Natural killer cell (primary cell): ENCODE data around the gene RBFOX2. TPM values are rescaled to one million over a fixed set of nuclear protein-coding genes. Genes with fewer than 3 reads are reported as not detected.

Experiments
- ATAC-seq, 3 donors: fragments of 150-1000 bp in 2 of 3; fragments of 200-7000 bp in 1 of 3; cut with Tn5 transposase; 1 replicate in 1 of 3; 2 replicates in 2 of 3; pipeline ENCODE4 v1.10.0; 2021; ENCODE audit warnings: mild to moderate bottlenecking in 2 of 3, moderate library complexity in 2 of 3
- DNase-seq, 2 donors: peaks; one replicate each; pipeline versions ENCODE4 v3.0.0 to v3.0.0-alpha.2; 2013 to 2021; ENCODE audit warnings: mixed read lengths in 1 of 2
- H3K27ac ChIP-seq: one replicate; pipeline ENCODE4 v1.5.1; 2013; ENCODE audit warnings: mild to moderate bottlenecking, low read length
- H3K27me3 ChIP-seq: one replicate; pipeline ENCODE4 v1.6.1; 2013; ENCODE audit warnings: low read length; ENCODE audit not compliant: control insufficient read depth, insufficient read depth
- H3K36me3 ChIP-seq: one replicate; pipeline ENCODE4 v1.6.1; 2013; ENCODE audit warnings: low read length; ENCODE audit not compliant: control insufficient read depth, insufficient read depth
- H3K4me1 ChIP-seq: one replicate; pipeline ENCODE4 v1.6.1; 2013; ENCODE audit warnings: low read length; ENCODE audit not compliant: control insufficient read depth, insufficient read depth
- H3K4me3 ChIP-seq: one replicate; pipeline ENCODE4 v1.5.1; 2013; ENCODE audit warnings: low read length
- H3K9me3 ChIP-seq: one replicate; pipeline ENCODE4 v1.6.1; 2013; ENCODE audit warnings: low read length; ENCODE audit not compliant: control insufficient read depth, insufficient read depth
- H3K27ac Mint-ChIP-seq, 2 donors: one replicate each; pipeline ENCODE4 v1.8.0; 2022; ENCODE audit warnings: mild to moderate bottlenecking in 2 of 2, mixed read lengths in 2 of 2, moderate library complexity in 1 of 2
- H3K27me3 Mint-ChIP-seq, 2 donors: one replicate each; pipeline ENCODE4 v1.8.0; 2022; ENCODE audit warnings: low read depth in 2 of 2, mixed read lengths in 2 of 2
- H3K36me3 Mint-ChIP-seq: one replicate; pipeline ENCODE4 v1.8.0; 2022; ENCODE audit warnings: mixed read lengths
- H3K4me1 Mint-ChIP-seq, 2 donors: one replicate each; pipeline ENCODE4 v1.8.0; 2022; ENCODE audit warnings: mixed read lengths in 2 of 2
- H3K4me3 Mint-ChIP-seq: one replicate; pipeline ENCODE4 v1.8.0; 2022; ENCODE audit warnings: mild to moderate bottlenecking, moderate library complexity, mixed read lengths
- H3K9me3 Mint-ChIP-seq, 2 donors: one replicate each; pipeline ENCODE4 v1.8.0; 2022; ENCODE audit warnings: mixed read lengths in 2 of 2
- WGBS: methylation state at CpG from one replicate; pipeline ENCODE4 v1.1.7; 2013; ENCODE audit warnings: missing lambda C conversion rate; ENCODE audit not compliant: insufficient coverage; 5-methylcytosine and 5-hydroxymethylcytosine counted together
- intact Hi-C: fragments of 100-400 bp; cut with micrococcal nuclease; formaldehyde crosslinking; loops from one replicate; pipeline ENCODE4 v1.14.2; 2022
- total RNA-seq, 4 donors: library from RNA; stranded (reverse); fragments of 120-200 nt in 1 of 4; gene quantifications; one replicate each; pipeline versions ENCODE4 v1.2.3 to v1.2.4, GENCODE V29; 2013 to 2022
- TF ChIP-seq, protein P1 (sequence below): fragments of 200-600 bp; IDR thresholded peaks from one replicate; pipeline ENCODE4 v1.8.0; 2022; ENCODE audit warnings: antibody characterized with exemption

Gene RBFOX2
- total RNA-seq, 3 donors from 2014 or later (not counting 1 experiment from before 2014, with no cell fraction given): 1.0 to 4.7 (median 3.0) TPM

DNA sequence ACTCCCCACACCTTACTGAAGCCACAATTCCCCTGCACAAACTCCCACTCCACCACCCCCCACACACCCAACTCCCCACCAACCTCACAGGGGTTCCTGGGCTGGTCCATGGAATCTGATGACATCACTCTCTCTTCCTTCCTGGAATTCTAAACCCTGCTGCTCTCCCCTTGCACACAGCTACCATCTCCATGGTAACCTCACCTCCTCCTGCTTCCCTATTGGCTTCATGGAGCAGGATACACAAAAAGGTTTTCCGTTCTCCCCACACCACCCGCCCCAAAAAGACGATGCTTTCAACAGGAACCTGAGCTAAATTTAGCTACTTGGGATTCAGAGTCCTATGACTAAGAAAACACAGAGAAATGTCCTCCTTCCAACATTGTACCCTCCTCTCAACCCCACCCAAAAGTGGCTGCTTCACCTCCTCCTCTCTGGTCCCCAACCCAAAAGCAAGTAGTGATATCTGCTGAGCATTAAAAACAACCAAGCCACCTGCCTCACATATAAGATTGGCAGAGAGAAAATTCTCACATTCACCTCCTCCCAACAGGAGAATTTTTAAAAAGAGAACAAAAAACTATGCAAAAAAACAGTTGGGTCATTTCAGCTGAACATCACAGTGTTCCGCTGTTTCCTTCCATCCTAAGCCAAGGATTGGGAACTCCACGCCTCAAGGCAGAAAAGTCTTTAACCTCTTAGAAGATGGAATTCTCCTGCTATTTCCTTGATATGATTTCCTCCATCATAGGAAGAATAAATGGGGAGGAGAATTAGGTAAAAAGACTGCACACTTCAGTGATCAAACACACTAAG, 66.9 kb downstream of the RBFOX2 start:
- Histone ChIP-seq H3K27ac (no peak overlapping the region), H3K9me3 (no peaks in the 10 kb centered on the region), H3K4me1 (no peaks in the 10 kb centered on the region), H3K4me3 (no peak overlapping the region), H3K27me3 (no peaks in the 10 kb centered on the region), H3K36me3 (no peaks in the 10 kb centered on the region)
- Mint-ChIP-seq H3K36me3 (no peaks in the 10 kb centered on the region), H3K4me1 (no peaks in the 10 kb centered on the region), H3K27me3 (peaks cover 15 to 20% of the 10 kb centered on the region in 2 donors), H3K27ac (no peak overlapping the region), H3K9me3 (no peaks in the 10 kb centered on the region), H3K4me3 (no peak overlapping the region)
- DNase-seq: no peak
- 90% methylated on average over 5 of the region's 5 CpGs for WGBS
- intact Hi-C loops: no loop called here
- no peak for ATAC-seq
- TF ChIP-seq, protein P1, sequence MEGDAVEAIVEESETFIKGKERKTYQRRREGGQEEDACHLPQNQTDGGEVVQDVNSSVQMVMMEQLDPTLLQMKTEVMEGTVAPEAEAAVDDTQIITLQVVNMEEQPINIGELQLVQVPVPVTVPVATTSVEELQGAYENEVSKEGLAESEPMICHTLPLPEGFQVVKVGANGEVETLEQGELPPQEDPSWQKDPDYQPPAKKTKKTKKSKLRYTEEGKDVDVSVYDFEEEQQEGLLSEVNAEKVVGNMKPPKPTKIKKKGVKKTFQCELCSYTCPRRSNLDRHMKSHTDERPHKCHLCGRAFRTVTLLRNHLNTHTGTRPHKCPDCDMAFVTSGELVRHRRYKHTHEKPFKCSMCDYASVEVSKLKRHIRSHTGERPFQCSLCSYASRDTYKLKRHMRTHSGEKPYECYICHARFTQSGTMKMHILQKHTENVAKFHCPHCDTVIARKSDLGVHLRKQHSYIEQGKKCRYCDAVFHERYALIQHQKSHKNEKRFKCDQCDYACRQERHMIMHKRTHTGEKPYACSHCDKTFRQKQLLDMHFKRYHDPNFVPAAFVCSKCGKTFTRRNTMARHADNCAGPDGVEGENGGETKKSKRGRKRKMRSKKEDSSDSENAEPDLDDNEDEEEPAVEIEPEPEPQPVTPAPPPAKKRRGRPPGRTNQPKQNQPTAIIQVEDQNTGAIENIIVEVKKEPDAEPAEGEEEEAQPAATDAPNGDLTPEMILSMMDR: no peak

DNA sequence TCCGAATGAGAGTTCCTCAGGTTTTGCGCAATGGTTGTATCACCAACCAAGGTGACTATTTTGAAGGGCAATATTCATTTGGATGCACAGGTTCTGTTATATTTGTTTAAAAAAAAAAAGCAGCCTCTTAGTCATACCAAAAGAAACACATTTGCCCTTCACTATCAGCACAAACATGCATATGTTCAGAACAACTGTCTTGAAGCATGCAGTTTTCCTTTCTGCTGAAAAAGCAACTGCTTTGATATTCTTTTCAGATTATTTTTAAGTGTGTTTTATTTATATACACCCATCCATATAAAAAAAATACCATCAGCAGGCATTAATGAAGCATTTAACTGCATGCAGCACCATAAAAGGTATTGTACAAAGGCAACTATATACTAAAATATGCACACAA, 67.8 kb downstream of the RBFOX2 start:
- H3K36me3 Mint-ChIP-seq: no peaks in the 10 kb centered on the region
- H3K4me1 Mint-ChIP-seq: no peaks in the 10 kb centered on the region
- Histone ChIP-seq H3K27ac (no peak overlapping the region), H3K4me3 (no peak overlapping the region), H3K4me1 (no peaks in the 10 kb centered on the region), H3K27me3 (no peaks in the 10 kb centered on the region), H3K9me3 (no peaks in the 10 kb centered on the region), H3K36me3 (no peaks in the 10 kb centered on the region)
- DNase-seq (no peak), ATAC-seq (no peak)
- WGBS: no CpG with 5 or more reads among the region's 2 CpGs
- no peak overlapping the region for H3K4me3 Mint-ChIP-seq
- TF ChIP-seq, protein P1: no peak
- no peak overlapping the region for H3K27ac Mint-ChIP-seq
- intact Hi-C loops: no loop called here
- no peaks in the 10 kb centered on the region for H3K9me3 Mint-ChIP-seq
- peaks cover 15 to 17% of the 10 kb centered on the region in 2 donors for H3K27me3 Mint-ChIP-seq

DNA sequence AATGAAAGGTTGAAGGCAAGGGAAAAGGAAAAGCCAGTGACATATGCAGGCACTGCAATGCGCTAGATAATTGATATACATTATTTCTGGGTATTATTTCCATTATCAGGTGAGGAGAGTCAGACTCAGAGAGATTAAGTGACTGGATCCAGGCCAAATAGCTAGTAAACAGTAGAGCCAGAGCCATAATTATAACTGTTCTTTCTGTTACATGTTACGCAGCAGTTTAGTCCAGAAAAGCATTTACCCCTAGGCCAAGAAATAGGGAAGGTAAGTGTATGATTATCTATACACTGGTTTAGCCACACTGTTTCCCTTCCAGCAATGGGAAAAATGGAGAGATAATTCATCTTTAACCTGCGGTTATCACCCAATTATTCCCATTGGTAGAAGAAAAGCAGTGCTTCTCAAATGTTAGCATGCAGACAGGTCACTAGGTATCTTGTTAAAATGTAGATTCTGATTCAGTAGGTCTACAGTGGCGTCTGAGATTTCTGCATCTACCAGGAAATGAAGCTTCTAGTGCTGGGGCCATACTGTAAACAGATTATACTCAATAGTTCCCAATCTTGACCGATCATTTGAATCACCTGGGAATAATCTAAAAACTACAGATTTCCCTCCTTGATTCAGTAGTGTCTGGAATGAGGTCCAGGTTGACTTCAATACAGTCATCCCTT, 69.4 kb downstream of the RBFOX2 start:
- Histone ChIP-seq H3K4me3 (no peak overlapping the region), H3K4me1 (no peaks in the 10 kb centered on the region), H3K27me3 (no peaks in the 10 kb centered on the region), H3K27ac (no peak overlapping the region), H3K36me3 (no peaks in the 10 kb centered on the region), H3K9me3 (no peaks in the 10 kb centered on the region)
- no peak overlapping the region for H3K4me3 Mint-ChIP-seq
- H3K9me3 Mint-ChIP-seq: no peaks in the 10 kb centered on the region
- no peak for DNase-seq
- no peaks in the 10 kb centered on the region for H3K4me1 Mint-ChIP-seq
- TF ChIP-seq, protein P1: no peak
- no peak for ATAC-seq
- H3K36me3 Mint-ChIP-seq: no peaks in the 10 kb centered on the region
- H3K27me3 Mint-ChIP-seq: peaks cover 15 to 17% of the 10 kb centered on the region in 2 donors
- WGBS: 91% methylated on average over 4 of the region's 5 CpGs
- no peak overlapping the region for H3K27ac Mint-ChIP-seq
- intact Hi-C loops: no loop called here
